A549 (cell line): ENCODE measurements around the gene SLC66A3. TPM values are rescaled to one million over a fixed set of nuclear protein-coding genes. Genes with fewer than 3 reads are reported as not detected.

Experiments
- ATAC-seq, 2 experiments: fragments of 200-7000 bp in 1 of 2; fragments of >200 bp in 1 of 2; cut with Nextera tagmentation in 1 of 2; cut with Tn5 transposase in 1 of 2; 3 replicates each; pipeline versions ENCODE4 v1.8.0 to v1.9.1; 2018 to 2020; ENCODE audit warnings: mild to moderate bottlenecking in 1 of 2, moderate library complexity in 1 of 2
- CTCF ChIA-PET: fragments of 300-600 bp; sonication (Branson Sonifier 250); formaldehyde crosslinking; extraction: SDS; loops from one replicate; lab custom pipeline; 2021; ENCODE audit warnings: antibody characterized with exemption, inconsistent platforms; lab: Yijun Ruan, JAX
- POLR2A ChIA-PET: fragments of 350-600 bp; formaldehyde crosslinking; extraction: SDS; loops from one replicate; lab custom pipeline; 2021; ENCODE audit warnings: antibody characterized with exemption, inconsistent platforms; lab: Yijun Ruan, JAX
- DNase-seq, 2 experiments: peaks; one replicate each; pipeline versions ENCODE4 v3.0.0 to v3.0.0-alpha.2; 2011 to 2016; ENCODE audit warnings: low read depth in 1 of 2, low spot score in 1 of 2
- FAIRE-seq: peaks from 2 replicates; lab custom pipeline; 2011; peaks lifted over from hg19 to GRCh38; lab: Jason Lieb, UNC
- H3K27ac ChIP-seq, 2 experiments: fragments of >200 bp; sonication (Bioruptor Twin); formaldehyde crosslinking; 3 replicates each; pipeline ENCODE4 v1.5.1; 2016 to 2017
- H3K4me1 ChIP-seq: fragments of >200 bp; sonication (Bioruptor Twin); formaldehyde crosslinking; 3 replicates; pipeline ENCODE4 v1.6.1; 2016
- H3K4me2 ChIP-seq: fragments of >200 bp; sonication (Bioruptor Twin); formaldehyde crosslinking; 3 replicates; pipeline ENCODE4 v1.6.1; 2016
- H3K4me3 ChIP-seq: fragments of >200 bp; sonication (Bioruptor Twin); formaldehyde crosslinking; 3 replicates; pipeline ENCODE4 v1.5.1; 2016
- H3K9me3 ChIP-seq: fragments of >200 bp; sonication (Bioruptor Twin); formaldehyde crosslinking; 3 replicates; pipeline ENCODE4 v1.6.1; 2016
- BHLHE40 ChIP-seq: IDR thresholded peaks from 2 replicates; pipeline ENCODE4 v1.6.1; 2012; ENCODE audit warnings: low read depth, low read length, inconsistent platforms
- CBX8 ChIP-seq: fragments of 200-600 bp; sonication (generic); IDR thresholded peaks from 2 replicates; pipeline ENCODE4 v1.6.1; 2016
- CEBPB ChIP-seq, 2 experiments: fragments of >200 bp in 1 of 2; sonication (Bioruptor Twin) in 1 of 2; formaldehyde crosslinking in 1 of 2; IDR thresholded peaks; 2 replicates each; pipeline ENCODE4 v1.6.1; 2012 to 2016
- CHD2 ChIP-seq: fragments of 150-350 bp; IDR thresholded peaks from 2 replicates; pipeline ENCODE4 v1.6.1; 2014; ENCODE audit warnings: low read length; ENCODE audit not compliant: partially characterized antibody
- EHF ChIP-seq: fragments of 250-450 bp; sonication (Bioruptor Pico); IDR thresholded peaks from 2 replicates; pipeline ENCODE4 v1.5.0; 2020; ENCODE audit warnings: mild to moderate bottlenecking
- FOSL2 ChIP-seq, 2 experiments: fragments of 450-650 bp in 1 of 2; fragments of >200 bp in 1 of 2; sonication (Bioruptor Twin) in 1 of 2; formaldehyde crosslinking; IDR thresholded peaks; 2 replicates each; pipeline versions ENCODE4 v1.5.0 to v1.6.1; 2016 to 2020; ENCODE audit warnings: mild to moderate bottlenecking in 1 of 2, moderate library complexity in 1 of 2
- FOXS1 ChIP-seq: fragments of 250-450 bp; sonication (Bioruptor Pico); IDR thresholded peaks from 2 replicates; pipeline ENCODE4 v1.5.0; 2020; ENCODE audit warnings: mild to moderate bottlenecking, moderate library complexity
- KDM1A ChIP-seq: fragments of 200-600 bp; sonication (generic); IDR thresholded peaks from 2 replicates; pipeline ENCODE4 v1.6.1; 2016; ENCODE audit warnings: low read depth, mild to moderate bottlenecking
- MAFK ChIP-seq: fragments of 450-650 bp; IDR thresholded peaks from 2 replicates; pipeline ENCODE4 v1.6.1; 2014; ENCODE audit not compliant: partially characterized antibody
- NPAS2 ChIP-seq: fragments of 250-450 bp; sonication (Bioruptor Pico); IDR thresholded peaks from 2 replicates; pipeline ENCODE4 v1.8.0; 2022; ENCODE audit warnings: mild to moderate bottlenecking, moderate library complexity, borderline replicate concordance
- NR3C1 ChIP-seq: fragments of >200 bp; sonication (Bioruptor Twin); formaldehyde crosslinking; IDR thresholded peaks from 3 replicates; pipeline ENCODE4 v1.6.1; 2017
- POLR2AphosphoS2 ChIP-seq: conservative IDR thresholded peaks from 2 replicates; pipeline ENCODE4 v1.6.1; 2012; ENCODE audit warnings: low read length, improper control_type of control experiment, inconsistent platforms
- RAD21 ChIP-seq, 2 experiments: fragments of >200 bp in 1 of 2; sonication (Bioruptor Twin) in 1 of 2; formaldehyde crosslinking in 1 of 2; IDR thresholded peaks in 1 of 2; conservative IDR thresholded peaks in 1 of 2; 2 replicates in 1 of 2; 3 replicates in 1 of 2; pipeline ENCODE4 v1.6.1; 2012 to 2018; ENCODE audit warnings: inconsistent platforms in 1 of 2
- RARB ChIP-seq: fragments of 250-450 bp; sonication (Bioruptor Pico); IDR thresholded peaks from 2 replicates; pipeline ENCODE4 v1.8.0; 2021; ENCODE audit warnings: mild to moderate bottlenecking, moderate library complexity
- TFCP2L1 ChIP-seq: fragments of 250-450 bp; sonication (Bioruptor Pico); IDR thresholded peaks from 2 replicates; pipeline ENCODE4 v1.5.0; 2021; ENCODE audit warnings: mild to moderate bottlenecking
- ZC3H11A ChIP-seq: fragments of 450-650 bp; IDR thresholded peaks from 2 replicates; pipeline ENCODE4 v1.6.1; 2014; ENCODE audit warnings: antibody characterized with exemption, mild to moderate bottlenecking
- ZFP36 ChIP-seq: fragments of 450-650 bp; IDR thresholded peaks from 2 replicates; pipeline ENCODE4 v1.6.1; 2014; ENCODE audit warnings: borderline replicate concordance; ENCODE audit not compliant: partially characterized antibody
- ZSCAN20 ChIP-seq: fragments of 250-450 bp; sonication (Bioruptor Pico); IDR thresholded peaks from 2 replicates; pipeline ENCODE4 v1.8.0; 2022; ENCODE audit warnings: mild to moderate bottlenecking, moderate library complexity
- WGBS: methylation state at CpG from one replicate; pipeline ENCODE4 v1.1.6; 2017; ENCODE audit errors: missing lambda C conversion rate; 5-methylcytosine and 5-hydroxymethylcytosine counted together
- polyA plus RNA-seq, 4 experiments: library from polyadenylated mRNA; depleted of rRNA in 3 of 4; stranded (reverse); fragments of >200 nt; fragmentation: RNase III in 1 of 4; extraction: RNeasy Plus Mini Kit Qiagen cat#74134 plus additional on column Dnase treatment in 1 of 4; gene quantifications; 2 replicates in 3 of 4; 3 replicates in 1 of 4; pipeline ENCODE4 v1.2.3, GENCODE V29; 2011 to 2017
- TF ChIP-seq, protein P1 (sequence below): IDR thresholded peaks from 2 replicates; pipeline ENCODE4 v1.6.1; 2012; ENCODE audit warnings: low read depth, borderline replicate concordance
- TF ChIP-seq, protein P2 (sequence below): fragments of >200 bp; sonication (Bioruptor Twin); formaldehyde crosslinking; IDR thresholded peaks from 3 replicates; pipeline ENCODE4 v1.5.1; 2016
- TF ChIP-seq, protein P3 (sequence below): fragments of >200 bp; sonication (Bioruptor Twin); formaldehyde crosslinking; IDR thresholded peaks from 2 replicates; pipeline ENCODE4 v1.6.1; 2016
- TF ChIP-seq, protein P4 (sequence below): fragments of 200-600 bp; sonication (generic); IDR thresholded peaks from 2 replicates; pipeline ENCODE4 v1.6.1; 2016; ENCODE audit warnings: antibody characterized with exemption, mild to moderate bottlenecking, moderate library complexity

Gene SLC66A3
- polyA plus RNA-seq, 2 of the 4 experiments (the other 2 are of a cell fraction), result 24.9 to 69.8 TPM

DNA sequence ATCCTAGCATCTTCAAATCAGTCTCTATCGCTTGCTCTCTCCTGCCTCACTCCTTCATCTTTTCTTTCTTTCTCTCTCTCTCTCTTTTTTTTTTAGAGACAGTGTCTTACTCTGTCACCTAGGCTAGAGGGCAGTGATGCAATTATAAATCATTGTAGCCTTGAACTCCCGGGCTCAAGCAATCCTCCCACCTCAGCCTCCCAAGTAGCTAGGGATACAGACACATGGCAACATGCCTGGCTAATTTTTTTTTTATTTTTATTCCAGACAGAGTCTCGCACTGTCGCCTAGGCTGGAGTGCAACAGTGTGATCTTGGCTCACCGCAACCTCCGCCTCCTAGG lies 10.6 kb upstream of the SLC66A3 start:
- DNase-seq (no peak), FAIRE-seq (no peak), ATAC-seq (peak in 1 of 2 experiments; percentile 11; a peak in 2 of 6 replicates)
- 78% methylated on average over 6 of the region's 6 CpGs for WGBS
- Histone ChIP-seq H3K9me3 (0 out of 3 replicates have a peak, but pooled peaks cover 4% of the 10 kb centered on the region), H3K4me1 (0 out of 3 replicates have a peak, but pooled peaks cover 4% of the 10 kb centered on the region), H3K4me2 (no peak overlapping the region), H3K27ac (no peak overlapping the region), H3K4me3 (no peak overlapping the region)
- ChIA-PET CTCF (interaction anchor here (1.1 to 16.6 kb wide), 6 partner anchors 12 to 439 kb away, joined by 3 to 224 read pairs (median 9); a partner anchor contains a TSS), POLR2A (interaction anchor here (1.8 kb wide), 1 partner anchor 10 kb away, joined by 7 read pairs; the partner anchor contains the start of gene SLC66A3)
- TF ChIP-seq MAFK, result no peak
- TF ChIP-seq BHLHE40, result no peak
- TF ChIP-seq RAD21 (conservative IDR thresholded peaks at IDR 0.05 in 1 of 2, IDR thresholded peaks at IDR 0.05 in 1 of 2), result peak in 1 of 2 experiments; percentile 19; a peak in 1 of 5 replicates

DNA sequence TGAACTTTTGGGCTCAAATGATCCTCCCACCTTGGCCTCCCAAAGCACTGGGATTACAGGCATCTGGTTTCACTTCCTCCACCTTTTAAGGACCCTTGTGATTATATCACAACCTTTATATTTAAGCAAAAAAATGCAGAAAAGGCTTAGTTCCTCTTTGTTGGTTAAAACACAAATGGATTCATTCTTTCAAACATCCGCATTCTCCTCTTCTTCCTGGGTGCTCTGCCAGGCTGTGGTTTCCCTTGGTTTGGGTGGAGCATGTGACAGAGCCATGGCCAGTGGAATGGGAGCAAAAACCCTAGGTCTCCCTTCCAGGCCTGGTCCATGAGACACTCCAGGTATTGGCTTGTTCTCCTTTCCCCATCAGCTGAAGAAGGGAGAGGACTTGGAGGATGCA lies 9.9 kb upstream of the SLC66A3 start:
- ATAC-seq (0 out of 6 replicates have a peak, but pooled peaks of 1 of the 2 experiments have one; percentile 14), FAIRE-seq (no peak), DNase-seq (no peak)
- ChIA-PET POLR2A (no interaction called here), CTCF (interaction anchor here (0.7 to 16.6 kb wide), 8 partner anchors 12 to 438 kb away, joined by 3 to 224 read pairs (median 4); a partner anchor contains a TSS)
- H3K4me1 ChIP-seq, result 0 out of 3 replicates have a peak, but pooled peaks cover 4% of the 10 kb centered on the region
- no peak overlapping the region for H3K27ac ChIP-seq
- H3K4me2 ChIP-seq, result no peak overlapping the region
- 0 out of 3 replicates have a peak, but pooled peaks cover 4% of the 10 kb centered on the region for H3K9me3 ChIP-seq
- no peak overlapping the region for H3K4me3 ChIP-seq
- WGBS, result 95% methylated on average over 1 of the region's 1 CpG
- TF ChIP-seq, protein P1, sequence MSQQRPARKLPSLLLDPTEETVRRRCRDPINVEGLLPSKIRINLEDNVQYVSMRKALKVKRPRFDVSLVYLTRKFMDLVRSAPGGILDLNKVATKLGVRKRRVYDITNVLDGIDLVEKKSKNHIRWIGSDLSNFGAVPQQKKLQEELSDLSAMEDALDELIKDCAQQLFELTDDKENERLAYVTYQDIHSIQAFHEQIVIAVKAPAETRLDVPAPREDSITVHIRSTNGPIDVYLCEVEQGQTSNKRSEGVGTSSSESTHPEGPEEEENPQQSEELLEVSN, result no peak
- TF ChIP-seq RARB (CRISPR knock-in tag), result no peak

DNA sequence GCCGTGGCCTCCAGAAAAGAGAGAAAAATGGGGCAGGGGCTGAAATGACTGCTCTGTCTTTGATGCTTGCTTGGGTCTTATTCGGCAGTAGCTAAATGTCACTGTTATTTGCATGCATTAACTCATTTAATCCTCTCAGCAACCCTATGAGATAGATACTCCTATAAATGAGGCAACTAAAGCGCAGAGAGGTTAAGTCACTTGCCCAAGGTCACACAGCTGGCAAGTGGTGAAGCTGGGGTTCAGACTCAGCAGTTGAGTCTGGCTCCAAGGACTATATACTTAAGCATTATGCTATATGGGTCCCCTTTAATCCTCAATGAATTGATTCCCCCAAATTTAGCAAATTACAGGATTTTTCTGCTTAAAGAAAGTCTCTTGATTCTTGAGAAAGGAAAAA lies 9.2 kb upstream of the SLC66A3 start:
- no peak overlapping the region for H3K27ac ChIP-seq
- ChIA-PET POLR2A (no interaction called here), CTCF (interaction anchor here (1.0 to 16.6 kb wide), 4 partner anchors 13 to 437 kb away, joined by 3 to 224 read pairs (median 17); a partner anchor contains a TSS)
- no peak overlapping the region for H3K4me3 ChIP-seq
- H3K4me1 ChIP-seq, result 0 out of 3 replicates have a peak, but pooled peaks cover 4% of the 10 kb centered on the region
- ATAC-seq, result no peak
- WGBS, result 83% methylated on average over 3 of the region's 3 CpGs
- no peak for DNase-seq
- no peak for FAIRE-seq
- H3K4me2 ChIP-seq, result no peak overlapping the region
- TF ChIP-seq ZFP36, result peak; percentile 48
- TF ChIP-seq CEBPB (IDR thresholded peaks at IDR 0.05), result no peak
- 0 out of 3 replicates have a peak, but pooled peaks cover 4% of the 10 kb centered on the region for H3K9me3 ChIP-seq

DNA sequence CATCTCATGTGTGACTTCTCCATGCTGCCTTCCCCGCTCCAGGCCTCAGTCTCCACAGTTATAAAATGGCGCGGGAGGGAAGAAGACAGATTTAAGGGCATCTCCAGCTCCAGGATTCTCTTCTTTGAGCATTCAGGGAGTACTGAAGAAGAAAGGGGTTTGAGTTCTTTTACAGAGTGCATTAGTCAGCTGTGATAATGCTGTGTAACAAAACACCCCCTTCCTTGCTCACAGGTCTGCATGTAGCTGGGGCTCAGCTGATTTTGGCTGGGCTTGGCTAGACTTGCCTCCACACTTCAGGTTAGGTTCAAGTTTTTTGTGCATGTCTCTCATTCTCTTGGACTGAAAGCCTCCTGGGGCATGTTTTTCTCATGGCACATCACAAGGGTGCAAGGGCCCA lies 8.0 kb upstream of the SLC66A3 start:
- ChIA-PET POLR2A (no interaction called here), CTCF (interaction anchor here (0.6 to 16.6 kb wide), 3 partner anchors 14 to 437 kb away, joined by 3 to 224 read pairs (median 4); a partner anchor contains a TSS)
- H3K9me3 ChIP-seq, result 0 out of 3 replicates have a peak, but pooled peaks cover 4% of the 10 kb centered on the region
- H3K27ac ChIP-seq, result no peak overlapping the region
- no peak overlapping the region for H3K4me3 ChIP-seq
- TF ChIP-seq BHLHE40, result no peak
- TF ChIP-seq NPAS2, result no peak
- TF ChIP-seq ZC3H11A, result no peak
- TF ChIP-seq, protein P2, sequence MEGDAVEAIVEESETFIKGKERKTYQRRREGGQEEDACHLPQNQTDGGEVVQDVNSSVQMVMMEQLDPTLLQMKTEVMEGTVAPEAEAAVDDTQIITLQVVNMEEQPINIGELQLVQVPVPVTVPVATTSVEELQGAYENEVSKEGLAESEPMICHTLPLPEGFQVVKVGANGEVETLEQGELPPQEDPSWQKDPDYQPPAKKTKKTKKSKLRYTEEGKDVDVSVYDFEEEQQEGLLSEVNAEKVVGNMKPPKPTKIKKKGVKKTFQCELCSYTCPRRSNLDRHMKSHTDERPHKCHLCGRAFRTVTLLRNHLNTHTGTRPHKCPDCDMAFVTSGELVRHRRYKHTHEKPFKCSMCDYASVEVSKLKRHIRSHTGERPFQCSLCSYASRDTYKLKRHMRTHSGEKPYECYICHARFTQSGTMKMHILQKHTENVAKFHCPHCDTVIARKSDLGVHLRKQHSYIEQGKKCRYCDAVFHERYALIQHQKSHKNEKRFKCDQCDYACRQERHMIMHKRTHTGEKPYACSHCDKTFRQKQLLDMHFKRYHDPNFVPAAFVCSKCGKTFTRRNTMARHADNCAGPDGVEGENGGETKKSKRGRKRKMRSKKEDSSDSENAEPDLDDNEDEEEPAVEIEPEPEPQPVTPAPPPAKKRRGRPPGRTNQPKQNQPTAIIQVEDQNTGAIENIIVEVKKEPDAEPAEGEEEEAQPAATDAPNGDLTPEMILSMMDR, result no peak
- TF ChIP-seq CEBPB (IDR thresholded peaks at IDR 0.05), result no peak
- TF ChIP-seq NR3C1, result no peak
- TF ChIP-seq, protein P3, sequence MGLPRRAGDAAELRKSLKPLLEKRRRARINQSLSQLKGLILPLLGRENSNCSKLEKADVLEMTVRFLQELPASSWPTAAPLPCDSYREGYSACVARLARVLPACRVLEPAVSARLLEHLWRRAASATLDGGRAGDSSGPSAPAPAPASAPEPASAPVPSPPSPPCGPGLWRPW, result no peak
- TF ChIP-seq KDM1A, result no peak
- TF ChIP-seq POLR2AphosphoS2, result no peak
- TF ChIP-seq FOXS1, result no peak
- no peak for TF ChIP-seq ZSCAN20 (CRISPR knock-in tag)
- no peak for TF ChIP-seq TFCP2L1 (CRISPR knock-in tag)
- no peak for TF ChIP-seq CBX8
- TF ChIP-seq FOSL2 (IDR thresholded peaks at IDR 0.05), result no peak
- TF ChIP-seq FOSL2 (CRISPR knock-in tag; IDR thresholded peaks at IDR 0.05), result no peak
- TF ChIP-seq, protein P4, sequence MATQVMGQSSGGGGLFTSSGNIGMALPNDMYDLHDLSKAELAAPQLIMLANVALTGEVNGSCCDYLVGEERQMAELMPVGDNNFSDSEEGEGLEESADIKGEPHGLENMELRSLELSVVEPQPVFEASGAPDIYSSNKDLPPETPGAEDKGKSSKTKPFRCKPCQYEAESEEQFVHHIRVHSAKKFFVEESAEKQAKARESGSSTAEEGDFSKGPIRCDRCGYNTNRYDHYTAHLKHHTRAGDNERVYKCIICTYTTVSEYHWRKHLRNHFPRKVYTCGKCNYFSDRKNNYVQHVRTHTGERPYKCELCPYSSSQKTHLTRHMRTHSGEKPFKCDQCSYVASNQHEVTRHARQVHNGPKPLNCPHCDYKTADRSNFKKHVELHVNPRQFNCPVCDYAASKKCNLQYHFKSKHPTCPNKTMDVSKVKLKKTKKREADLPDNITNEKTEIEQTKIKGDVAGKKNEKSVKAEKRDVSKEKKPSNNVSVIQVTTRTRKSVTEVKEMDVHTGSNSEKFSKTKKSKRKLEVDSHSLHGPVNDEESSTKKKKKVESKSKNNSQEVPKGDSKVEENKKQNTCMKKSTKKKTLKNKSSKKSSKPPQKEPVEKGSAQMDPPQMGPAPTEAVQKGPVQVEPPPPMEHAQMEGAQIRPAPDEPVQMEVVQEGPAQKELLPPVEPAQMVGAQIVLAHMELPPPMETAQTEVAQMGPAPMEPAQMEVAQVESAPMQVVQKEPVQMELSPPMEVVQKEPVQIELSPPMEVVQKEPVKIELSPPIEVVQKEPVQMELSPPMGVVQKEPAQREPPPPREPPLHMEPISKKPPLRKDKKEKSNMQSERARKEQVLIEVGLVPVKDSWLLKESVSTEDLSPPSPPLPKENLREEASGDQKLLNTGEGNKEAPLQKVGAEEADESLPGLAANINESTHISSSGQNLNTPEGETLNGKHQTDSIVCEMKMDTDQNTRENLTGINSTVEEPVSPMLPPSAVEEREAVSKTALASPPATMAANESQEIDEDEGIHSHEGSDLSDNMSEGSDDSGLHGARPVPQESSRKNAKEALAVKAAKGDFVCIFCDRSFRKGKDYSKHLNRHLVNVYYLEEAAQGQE, result no peak
- no peak for TF ChIP-seq CHD2
- no peak for TF ChIP-seq EHF (CRISPR knock-in tag)
- TF ChIP-seq, all 56 proteins: peak for 0
- Histone ChIP-seq H3K4me1 (0 out of 3 replicates have a peak, but pooled peaks cover 4% of the 10 kb centered on the region), H3K4me2 (no peak overlapping the region)
- ATAC-seq (no peak), DNase-seq (no peak), FAIRE-seq (no peak)
- 33% methylated on average over 3 of the region's 3 CpGs for WGBS
